K562 (cell line): ENCODE data around the gene AJAP1. TPM values are rescaled to one million over a fixed set of nuclear protein-coding genes. Genes with fewer than 3 reads are reported as not detected.

Experiments
- ATAC-seq: fragments of 200-7000 bp; cut with Tn5 transposase; 3 replicates; pipeline ENCODE4 v1.9.1; 2020; ENCODE audit warnings: moderate library complexity
- Bru-seq: library from RNA; stranded (reverse); fragments of 400-500 nt; gene quantifications from one replicate; lab custom pipeline; 2021; lab: Mats Ljungman, UMichigan
- BruChase-seq, 2 experiments: library from RNA; stranded (reverse); fragments of 400-500 nt; gene quantifications; one replicate each; lab custom pipeline; 2021; lab: Mats Ljungman, UMichigan
- BruUV-seq: library from RNA; stranded (reverse); fragments of 400-500 nt; replicated peaks from 2 replicates; lab custom pipeline; 2021; lab: Mats Ljungman, UMichigan
- CTCF ChIA-PET: fragments of 300-600 bp; formaldehyde crosslinking; extraction: SDS; loops from one replicate; lab custom pipeline; 2021; ENCODE audit warnings: low intra/inter-chr PET ratio; lab: Yijun Ruan, JAX
- POLR2A ChIA-PET: fragments of 300-600, 350-650 bp; sonication (Branson Sonifier 250); formaldehyde crosslinking; extraction: SDS; loops from one replicate; lab custom pipeline; 2021; ENCODE audit warnings: antibody characterized with exemption, inconsistent platforms; lab: Yijun Ruan, JAX
- DNase-seq, 4 experiments: peaks; one replicate each; pipeline versions ENCODE4 v3.0.0 to v3.0.0-alpha.2; 2011 to 2018; ENCODE audit warnings: low spot score in 3 of 4, mixed read lengths in 3 of 4; ENCODE audit errors: extremely low read depth in 1 of 4
- FAIRE-seq: peaks from 2 replicates; lab custom pipeline; 2011; peaks lifted over from hg19 to GRCh38; lab: Jason Lieb, UNC
- H2AFZ ChIP-seq: 2 replicates; pipeline ENCODE4 v1.6.0; 2011; ENCODE audit warnings: low read depth, low read length, control low read depth, inconsistent platforms
- H3K27ac ChIP-seq: fragments of 200-600 bp; 3 replicates; pipeline ENCODE4 v1.8.0; 2011; ENCODE audit warnings: low read depth, mild to moderate bottlenecking, control low read depth, inconsistent platforms, low read length, moderate library complexity, mixed read lengths; ENCODE audit errors: extremely low read depth
- H3K27me3 ChIP-seq, 2 experiments: fragments of 300-600 bp in 1 of 2; 2 replicates in 1 of 2; 3 replicates in 1 of 2; pipeline versions ENCODE4 v1.6.0 to v1.8.0; 2011; ENCODE audit warnings: inconsistent platforms in 2 of 2, low read length in 2 of 2, mild to moderate bottlenecking in 1 of 2, mixed read lengths in 1 of 2, moderate library complexity in 1 of 2; ENCODE audit not compliant: control insufficient read depth in 2 of 2, insufficient read depth in 2 of 2
- H3K36me3 ChIP-seq: fragments of 300-600 bp; 3 replicates; pipeline ENCODE4 v1.8.0; 2011; ENCODE audit warnings: mild to moderate bottlenecking, low read length, inconsistent platforms; ENCODE audit not compliant: control insufficient read depth, insufficient read depth
- H3K4me1 ChIP-seq, 2 experiments: fragments of 200-600 bp in 1 of 2; replicated peaks in 1 of 2; 2 replicates in 1 of 2; 3 replicates in 1 of 2; pipeline versions ENCODE4 v1.5.1 to v1.8.0; 2011; ENCODE audit warnings: inconsistent platforms in 2 of 2, low read length in 2 of 2, mild to moderate bottlenecking in 1 of 2, mixed read lengths in 1 of 2, moderate library complexity in 1 of 2; ENCODE audit not compliant: control insufficient read depth in 2 of 2, insufficient read depth in 2 of 2
- H3K4me2 ChIP-seq: 2 replicates; pipeline ENCODE4 v1.6.1; 2011; ENCODE audit warnings: low read length, control low read depth, inconsistent platforms, mixed read lengths; ENCODE audit not compliant: insufficient read depth
- H3K4me3 ChIP-seq: fragments of 200-600 bp; sonication (generic), shearing (Covaris generic); 2 replicates; pipeline ENCODE4 v1.5.1; 2016; ENCODE audit warnings: control low read depth, inconsistent platforms
- H3K79me2 ChIP-seq: fragments of 200-600 bp; 3 replicates; pipeline ENCODE4 v1.8.0; 2011; ENCODE audit warnings: low read length, inconsistent platforms; ENCODE audit not compliant: control insufficient read depth, insufficient read depth
- H3K9ac ChIP-seq, 2 experiments: 2 replicates each; pipeline versions ENCODE4 v1.6.0 to v1.6.1; 2011; ENCODE audit warnings: low read depth in 2 of 2, low read length in 2 of 2, control low read depth in 1 of 2, inconsistent platforms in 1 of 2, mild to moderate bottlenecking in 1 of 2, mixed read lengths in 1 of 2; ENCODE audit not compliant: insufficient read depth in 1 of 2
- H3K9me1 ChIP-seq: one replicate; pipeline ENCODE4 v1.6.0; 2011; ENCODE audit warnings: inconsistent platforms, mild to moderate bottlenecking, low read length, moderate library complexity; ENCODE audit not compliant: control insufficient read depth, insufficient read depth
- H3K9me3 ChIP-seq: replicated peaks from 2 replicates; pipeline ENCODE4 v1.5.1; 2011; ENCODE audit warnings: low read depth, low read length, inconsistent platforms; ENCODE audit not compliant: control insufficient read depth, insufficient read depth
- H4K20me1 ChIP-seq: replicated peaks from 2 replicates; pipeline ENCODE4 v1.6.1; 2011; ENCODE audit warnings: low read length, inconsistent platforms, mixed read lengths; ENCODE audit not compliant: control insufficient read depth, insufficient read depth
- CHD1 ChIP-seq: fragments of 200-600 bp; sonication (generic); IDR thresholded peaks from one replicate; pipeline ENCODE4 v1.6.1; 2012; ENCODE audit warnings: mild to moderate bottlenecking, moderate library complexity, low read length, inconsistent platforms
- DIDO1 ChIP-seq: fragments of 450-650 bp; IDR thresholded peaks from 2 replicates; pipeline ENCODE4 v1.6.1; 2016; ENCODE audit warnings: low read depth, missing biosample characterization, missing genetic modification characterization
- GTF2F1 ChIP-seq: IDR thresholded peaks from 2 replicates; pipeline ENCODE4 v1.6.1; 2011; ENCODE audit warnings: low read depth, low read length, improper control_type of control experiment
- L3MBTL2 ChIP-seq: fragments of 450-650 bp; IDR thresholded peaks from 2 replicates; pipeline ENCODE4 v1.6.1; 2016; ENCODE audit warnings: mild to moderate bottlenecking, moderate library complexity
- RB1 ChIP-seq: fragments of 450-650 bp; IDR thresholded peaks from 2 replicates; pipeline ENCODE4 v1.6.1; 2017; ENCODE audit warnings: low read depth, mild to moderate bottlenecking
- RHOXF2B ChIP-seq: fragments of 250-450 bp; sonication (Bioruptor Pico); conservative IDR thresholded peaks from 2 replicates; pipeline ENCODE4 v1.5.1; 2021
- SNRNP70 ChIP-seq: fragments of 200-400 bp; formaldehyde crosslinking; optimal IDR thresholded peaks from 2 replicates; pipeline ENCODE3; 2017; ENCODE audit warnings: low read depth, low read length
- ZBTB8A ChIP-seq: fragments of 450-650 bp; IDR thresholded peaks from 2 replicates; pipeline ENCODE4 v1.6.1; 2018; ENCODE audit warnings: mild to moderate bottlenecking, moderate library complexity; ENCODE audit not compliant: partially characterized antibody
- ZNF174 ChIP-seq: fragments of 250-450 bp; sonication (Bioruptor Pico); IDR thresholded peaks from 2 replicates; pipeline ENCODE4 v1.4.0; 2020; ENCODE audit warnings: mild to moderate bottlenecking
- ZNF551 ChIP-seq: fragments of 250-450 bp; sonication (Bioruptor Pico); IDR thresholded peaks from 2 replicates; pipeline ENCODE4 v1.5.0; 2021; ENCODE audit warnings: mild to moderate bottlenecking, moderate library complexity
- ZNF830 ChIP-seq: fragments of 250-450 bp; sonication (Bioruptor Pico); IDR thresholded peaks from 2 replicates; pipeline ENCODE4 v1.5.0; 2021; ENCODE audit warnings: mild to moderate bottlenecking
- WGBS: fragments of 100-300 bp; shearing (Covaris generic); methylation state at CpG from one replicate; pipeline ENCODE4 v1.1.6; 2016; ENCODE audit warnings: low coverage, mixed read lengths; ENCODE audit not compliant: insufficient coverage; ENCODE audit errors: missing lambda C conversion rate; 5-methylcytosine and 5-hydroxymethylcytosine counted together
- in situ Hi-C: fragments of 300-500 bp; cut with MboI; formaldehyde crosslinking; loops from 4 replicates; pipeline ENCODE4 v1.15.0; 2018; ENCODE audit warnings: inconsistent platforms, mixed read lengths
- intact Hi-C: fragments of 100-400 bp; cut with micrococcal nuclease; formaldehyde crosslinking; loops from 2 replicates; pipeline ENCODE4 v1.14.2; 2022
- long read RNA-seq, 3 experiments: library from polyadenylated mRNA in 2 of 3; library from RNA in 1 of 3; unstranded in 2 of 3; stranded (forward) in 1 of 3; transcript quantifications; one replicate each; pipeline ENCODE4 v2.0.0, GENCODE V29; 2019 to 2022
- polyA minus RNA-seq, 3 experiments: library from RNA; depleted of rRNA, polyadenylated mRNA; stranded (reverse); fragments of >200 nt; gene quantifications; 2 replicates each; pipeline ENCODE4 v1.2.3, GENCODE V29; 2011
- polyA plus RNA-seq, 8 experiments: library from polyadenylated mRNA; depleted of rRNA in 4 of 8; stranded (reverse) in 5 of 8; unstranded in 3 of 8; fragments of >200 nt; fragmentation: Nextera tagmentation in 2 of 8; fragmentation: Illumina TruSeq in 1 of 8; extraction: Ambion mirVana in 2 of 8; extraction: Trizol in 1 of 8; gene quantifications; 2 replicates each; pipeline versions ENCODE4 v1.2.1 to v1.2.3, GENCODE V29; 2011 to 2014; ENCODE audit warnings: inconsistent platforms in 1 of 8, missing spikeins in 1 of 8
- total RNA-seq, 7 experiments: library from RNA; depleted of rRNA in 6 of 7; stranded (reverse); fragments of >200 nt in 6 of 7; fragmentation: Illumina TruSeq in 2 of 7; extraction: Trizol in 2 of 7; gene quantifications; 2 replicates each; pipeline versions ENCODE4 v1.2.1 to v1.2.3, GENCODE V29; 2011 to 2021; ENCODE audit warnings: low replicate concordance in 1 of 7
- TF ChIP-seq, protein P1 (sequence below): fragments of 250-450 bp; sonication (Bioruptor Pico); IDR thresholded peaks from 2 replicates; pipeline ENCODE4 v1.4.0; 2020; ENCODE audit warnings: mild to moderate bottlenecking, moderate library complexity
- TF ChIP-seq, protein P2 (sequence below), 2 experiments: fragments of 250-450 bp in 1 of 2; fragments of 450-650 bp in 1 of 2; sonication (Bioruptor Pico) in 1 of 2; IDR thresholded peaks; 2 replicates each; pipeline versions ENCODE4 v1.6.1 to v1.8.0; 2016 to 2021; ENCODE audit warnings: mild to moderate bottlenecking in 2 of 2, moderate library complexity in 2 of 2, missing compliant biosample characterization in 1 of 2, missing genetic modification characterization in 1 of 2

Gene AJAP1, protein sequence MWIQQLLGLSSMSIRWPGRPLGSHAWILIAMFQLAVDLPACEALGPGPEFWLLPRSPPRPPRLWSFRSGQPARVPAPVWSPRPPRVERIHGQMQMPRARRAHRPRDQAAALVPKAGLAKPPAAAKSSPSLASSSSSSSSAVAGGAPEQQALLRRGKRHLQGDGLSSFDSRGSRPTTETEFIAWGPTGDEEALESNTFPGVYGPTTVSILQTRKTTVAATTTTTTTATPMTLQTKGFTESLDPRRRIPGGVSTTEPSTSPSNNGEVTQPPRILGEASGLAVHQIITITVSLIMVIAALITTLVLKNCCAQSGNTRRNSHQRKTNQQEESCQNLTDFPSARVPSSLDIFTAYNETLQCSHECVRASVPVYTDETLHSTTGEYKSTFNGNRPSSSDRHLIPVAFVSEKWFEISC
- not detected in 2 replicates for total RNA-seq (2011; cell fraction: chromatin; rRNA removed; ENCODE audit: low replicate concordance)
- total RNA-seq (2011; cell fraction: nucleolus; rRNA removed): not detected in 2 replicates
- total RNA-seq (2011; cell fraction: nucleoplasm; rRNA removed): not detected in 2 replicates
- total RNA-seq (2014; rRNA removed): not detected in 2 replicates
- total RNA-seq (2014; rRNA removed; fragmentation: Illumina TruSeq; extraction: Trizol): not detected in 2 replicates
- not detected in 2 replicates for total RNA-seq (2015; rRNA removed; fragmentation: Illumina TruSeq; extraction: Trizol)
- total RNA-seq (2021): not detected in 2 replicates
- not detected in 2 replicates for polyA plus RNA-seq (2011; rRNA removed)
- not detected in 2 replicates for polyA plus RNA-seq (2011; cell fraction: cytosol; rRNA removed)
- polyA plus RNA-seq (2011; cell fraction: nucleus; rRNA removed): not detected in 2 replicates
- not detected in 2 replicates for polyA plus RNA-seq (2012)
- not detected in 2 replicates for polyA plus RNA-seq (2014; fragmentation: Illumina TruSeq; extraction: Trizol)
- polyA plus RNA-seq (2014; fragmentation: Nextera tagmentation; extraction: Ambion mirVana): not detected
- polyA plus RNA-seq (2014; rRNA removed): not detected in 2 replicates
- not detected in 2 replicates for polyA minus RNA-seq (2011; rRNA and poly(A)+ RNA removed)
- not detected in 2 replicates for polyA minus RNA-seq (2011; cell fraction: cytosol; rRNA and poly(A)+ RNA removed)
- polyA minus RNA-seq (2011; cell fraction: nucleus; rRNA and poly(A)+ RNA removed): not detected in 2 replicates
- Bru-seq, nascent RNA: not detected
- not detected for BruChase-seq, experiment 1, labeled RNA remaining after a 2-hour chase
- not detected for BruChase-seq, experiment 2, labeled RNA remaining after a 6-hour chase
- long read RNA-seq, experiment 1: 0 reads
- long read RNA-seq, experiment 2: 0 reads
- long read RNA-seq, experiment 3: 0 reads

- POLR2A ChIA-PET: no interaction called here
Observed at GRCh38 chr1:4653796-4654725, at the start of gene AJAP1. Gene AJAP1, plus strand, starts transcription at chr1:4654609. Its CDS starts 817 bp downstream, at chr1:4655426.

More at GRCh38 chr1:4653796-4654725, at the start of gene AJAP1:
- H2AFZ ChIP-seq: no peak within 1 kb of the TSS
- BruUV-seq: no TSS peak
- H3K4me3 ChIP-seq: no peak within 1 kb of the TSS
- H3K9ac ChIP-seq: no peak within 1 kb of the TSS
- in situ Hi-C loops (no loop called here), intact Hi-C loops (no loop called here)
- 61% methylated on average over 52 of the region's 112 CpGs for WGBS
- H3K36me3 ChIP-seq: no peaks in the 10 kb centered on the region
- H3K9me3 ChIP-seq: no peaks in the 10 kb centered on the region
- peaks cover 0 to 9% of the 10 kb centered on the region in 2 experiments; a peak in 1 of 5 replicates for H3K4me1 ChIP-seq
- H3K79me2 ChIP-seq: no peaks in the 10 kb centered on the region
- no peak for DNase-seq
- peaks cover 0 to 16% of the 10 kb centered on the region in 2 experiments; a peak in 1 of 5 replicates for H3K27me3 ChIP-seq
- H4K20me1 ChIP-seq: no peaks in the 10 kb centered on the region; the same call in 1 of the 2 replicates
- CTCF ChIA-PET: no interaction called here
- no peaks in the 10 kb centered on the region for H3K9me1 ChIP-seq
- no peak for FAIRE-seq
- no peak for TF ChIP-seq L3MBTL2
- TF ChIP-seq SNRNP70: no peak
- TF ChIP-seq ZNF174: no peak
- no peak for TF ChIP-seq ZBTB8A
- TF ChIP-seq DIDO1 (tag): no peak
- no peak for TF ChIP-seq CHD1
- TF ChIP-seq RHOXF2B (CRISPR knock-in tag): no peak
- no peak for TF ChIP-seq ZNF830 (CRISPR knock-in tag)
- TF ChIP-seq, protein P1, sequence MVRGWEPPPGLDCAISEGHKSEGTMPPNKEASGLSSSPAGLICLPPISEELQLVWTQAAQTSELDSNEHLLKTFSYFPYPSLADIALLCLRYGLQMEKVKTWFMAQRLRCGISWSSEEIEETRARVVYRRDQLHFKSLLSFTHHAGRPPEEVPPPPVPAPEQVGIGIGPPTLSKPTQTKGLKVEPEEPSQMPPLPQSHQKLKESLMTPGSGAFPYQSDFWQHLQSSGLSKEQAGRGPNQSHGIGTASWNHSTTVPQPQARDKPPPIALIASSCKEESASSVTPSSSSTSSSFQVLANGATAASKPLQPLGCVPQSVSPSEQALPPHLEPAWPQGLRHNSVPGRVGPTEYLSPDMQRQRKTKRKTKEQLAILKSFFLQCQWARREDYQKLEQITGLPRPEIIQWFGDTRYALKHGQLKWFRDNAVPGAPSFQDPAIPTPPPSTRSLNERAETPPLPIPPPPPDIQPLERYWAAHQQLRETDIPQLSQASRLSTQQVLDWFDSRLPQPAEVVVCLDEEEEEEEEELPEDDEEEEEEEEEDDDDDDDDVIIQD: no peak
- no peak for TF ChIP-seq ZNF551 (CRISPR knock-in tag)
- TF ChIP-seq, protein P2, sequence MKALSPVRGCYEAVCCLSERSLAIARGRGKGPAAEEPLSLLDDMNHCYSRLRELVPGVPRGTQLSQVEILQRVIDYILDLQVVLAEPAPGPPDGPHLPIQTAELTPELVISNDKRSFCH (CRISPR knock-in tag; IDR thresholded peaks at IDR 0.05): no peak
- TF ChIP-seq, protein P2 (tag; IDR thresholded peaks at IDR 0.05): no peak
- no peak for TF ChIP-seq GTF2F1
- no peak for TF ChIP-seq RB1
- H3K27ac ChIP-seq: no peak within 1 kb of the TSS
- no peak for ATAC-seq
- no peak within 1 kb of the TSS for H3K4me2 ChIP-seq
